ENCODE data around the gene TMEM184B.

TMEM184B gene

DNA sequence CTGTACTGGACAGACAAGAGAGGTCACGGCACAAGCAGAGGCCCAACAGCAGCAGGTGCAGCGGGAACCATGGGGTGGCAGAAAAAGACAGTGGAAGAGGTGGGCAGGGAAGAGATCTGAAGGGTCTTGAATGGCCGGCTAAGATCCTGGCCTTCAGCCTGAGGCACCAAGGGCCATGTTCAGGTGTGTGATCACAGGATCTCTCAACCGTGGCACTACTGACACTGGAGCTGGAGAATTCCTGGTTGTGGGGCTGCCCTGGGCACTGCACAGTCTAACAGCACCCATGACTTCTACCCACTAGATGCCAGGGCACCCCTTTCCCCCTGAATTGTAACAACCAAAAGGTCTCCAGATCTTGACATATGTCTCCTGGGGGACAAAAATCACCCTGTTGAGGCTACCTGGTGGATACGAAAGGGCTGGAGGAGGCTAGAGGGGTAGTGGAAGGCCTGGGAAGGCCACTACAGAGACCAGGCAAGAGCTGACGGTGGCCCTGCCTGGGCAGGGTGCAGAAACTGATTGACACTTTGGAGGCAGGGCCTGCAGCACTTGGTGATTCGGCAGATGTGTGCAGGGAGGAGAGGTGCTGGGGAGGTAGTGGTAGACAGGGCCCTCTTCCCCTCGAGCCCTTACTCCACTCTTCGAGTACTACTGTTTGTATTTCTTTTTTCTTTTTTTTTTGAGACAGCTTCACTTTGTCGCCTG is 36.1 kb upstream of the TMEM184B start:
- DNase-seq (ENCODE audit: low spot score): no peak

DNA sequence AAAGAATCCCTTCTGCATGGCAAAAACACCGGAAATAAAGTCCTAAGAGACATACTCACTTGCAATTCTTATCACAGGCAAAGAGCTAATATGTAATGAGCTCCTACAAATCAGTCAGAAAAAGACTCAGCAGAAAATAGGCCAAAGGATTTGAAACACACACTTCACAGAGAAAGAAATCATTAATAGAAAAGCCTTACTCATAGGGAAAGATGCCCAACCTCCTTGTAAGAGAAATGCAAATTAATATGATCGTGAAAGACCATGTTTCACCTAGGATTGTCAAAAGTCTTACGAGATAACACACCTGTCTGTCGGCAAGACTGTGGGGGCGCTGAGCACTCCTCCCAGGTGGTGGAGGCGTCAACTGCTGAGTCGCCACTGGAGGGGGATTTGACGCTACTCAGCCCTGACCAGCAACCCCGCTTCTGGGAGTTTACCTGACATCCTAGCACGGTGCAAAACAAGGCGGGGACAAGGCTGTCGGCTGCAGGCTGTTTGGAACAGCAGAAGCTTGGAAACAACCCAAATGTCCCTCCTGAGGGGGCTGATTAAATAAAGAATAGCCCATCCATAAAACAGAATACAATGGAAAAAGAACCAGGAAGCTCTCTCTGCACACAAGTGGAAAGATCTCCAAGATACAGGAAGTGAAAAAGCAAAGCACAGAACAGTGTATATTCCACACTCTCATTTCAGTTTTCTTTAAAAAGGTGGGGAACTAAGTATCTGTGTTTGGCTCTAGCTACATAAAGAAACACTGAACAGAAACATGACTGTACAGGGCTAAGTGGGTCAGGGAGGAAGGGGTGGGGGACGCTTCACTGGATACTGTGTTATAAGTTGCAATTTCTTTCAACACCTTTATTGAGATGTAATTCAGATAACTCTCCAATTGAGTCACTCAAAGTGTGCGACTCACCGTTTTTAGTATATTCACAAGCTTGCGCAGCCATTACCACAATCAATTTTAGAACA is 33.0 kb upstream of the TMEM184B start:
- DNase-seq (ENCODE audit: low spot score): no peak

DNA sequence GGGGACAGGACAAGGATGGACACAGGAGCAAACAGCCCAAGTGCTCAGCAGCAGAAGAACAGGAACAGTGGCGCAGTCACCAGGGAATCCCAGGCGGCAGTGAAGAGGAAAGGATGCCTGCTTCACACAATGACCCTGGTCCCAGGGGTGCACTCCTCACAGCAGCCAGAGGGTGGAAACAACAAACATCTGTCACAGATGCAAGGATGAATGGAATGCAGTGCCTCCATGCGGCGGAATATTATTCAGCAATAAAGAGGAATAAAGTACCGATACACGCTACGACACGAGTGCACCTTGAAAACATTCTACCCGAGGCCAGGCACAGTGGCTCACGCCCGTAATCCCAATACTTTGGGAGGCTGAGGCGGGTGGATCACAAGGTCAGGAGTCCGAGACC is 31.7 kb upstream of the TMEM184B start:
- no peak for DNase-seq (ENCODE audit: low spot score)

DNA sequence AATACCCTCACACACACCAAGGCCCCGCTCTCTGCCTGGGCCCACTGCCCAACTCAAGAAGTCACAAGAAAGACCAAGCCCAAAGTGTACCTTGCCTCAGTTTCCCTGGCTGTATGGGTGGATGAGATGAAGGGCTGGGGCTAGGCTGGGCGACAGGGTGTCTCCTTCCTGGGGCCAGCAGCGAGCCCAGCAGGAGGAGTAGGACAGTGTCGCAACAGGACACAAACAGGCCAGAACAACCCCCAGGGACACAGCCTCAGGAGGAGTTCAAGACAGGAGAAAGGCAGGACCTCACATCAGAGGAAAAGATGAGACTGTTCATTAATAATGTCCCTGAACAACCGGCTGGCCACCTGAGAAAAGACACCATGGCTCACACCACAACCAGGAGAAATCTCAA is 31.2 kb upstream of the TMEM184B start:
- no peak for DNase-seq (ENCODE audit: low spot score)

DNA sequence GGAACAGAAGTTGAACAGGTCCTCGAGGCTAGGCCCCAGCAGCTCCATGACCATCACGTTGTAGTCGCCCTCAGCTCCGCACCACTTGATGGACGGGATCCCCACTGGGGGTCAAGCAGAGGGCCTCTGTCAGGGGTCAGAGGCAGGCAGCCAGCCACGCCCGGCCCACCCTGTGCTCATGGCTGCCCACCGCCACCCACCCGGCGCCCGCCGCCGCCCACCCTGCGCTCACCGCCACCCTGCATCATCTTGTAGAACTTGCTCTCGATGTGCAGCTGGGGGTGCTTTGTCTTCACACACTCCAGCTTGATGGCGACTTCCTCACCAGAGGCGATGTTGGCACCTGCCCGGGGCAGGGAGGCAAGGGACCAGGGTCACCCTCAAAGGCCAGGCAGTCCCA is 30.1 kb upstream of the TMEM184B start:
- DNase-seq (ENCODE audit: low spot score): no peak

DNA sequence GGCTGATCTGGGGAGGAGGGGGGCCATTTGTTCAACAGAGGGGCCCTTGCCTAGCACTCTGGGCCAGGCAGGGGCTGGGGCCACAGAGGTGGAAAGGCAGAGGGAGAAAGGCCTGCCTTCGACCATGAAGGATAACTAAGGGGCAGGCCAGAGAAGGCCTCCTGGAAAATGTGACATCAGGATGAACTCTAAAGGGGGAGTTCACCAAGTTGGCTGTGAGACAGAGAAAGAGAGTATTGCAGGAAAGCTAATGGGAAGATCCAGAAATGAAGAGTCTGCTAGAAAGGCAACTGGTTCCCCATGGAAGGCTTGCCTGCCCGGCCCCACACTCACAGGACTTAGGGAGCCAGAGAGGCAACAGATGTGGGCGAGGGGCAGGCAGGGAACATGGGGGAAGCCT is 28.1 kb upstream of the TMEM184B start:
- DNase-seq (ENCODE audit: low spot score): no peak

DNA sequence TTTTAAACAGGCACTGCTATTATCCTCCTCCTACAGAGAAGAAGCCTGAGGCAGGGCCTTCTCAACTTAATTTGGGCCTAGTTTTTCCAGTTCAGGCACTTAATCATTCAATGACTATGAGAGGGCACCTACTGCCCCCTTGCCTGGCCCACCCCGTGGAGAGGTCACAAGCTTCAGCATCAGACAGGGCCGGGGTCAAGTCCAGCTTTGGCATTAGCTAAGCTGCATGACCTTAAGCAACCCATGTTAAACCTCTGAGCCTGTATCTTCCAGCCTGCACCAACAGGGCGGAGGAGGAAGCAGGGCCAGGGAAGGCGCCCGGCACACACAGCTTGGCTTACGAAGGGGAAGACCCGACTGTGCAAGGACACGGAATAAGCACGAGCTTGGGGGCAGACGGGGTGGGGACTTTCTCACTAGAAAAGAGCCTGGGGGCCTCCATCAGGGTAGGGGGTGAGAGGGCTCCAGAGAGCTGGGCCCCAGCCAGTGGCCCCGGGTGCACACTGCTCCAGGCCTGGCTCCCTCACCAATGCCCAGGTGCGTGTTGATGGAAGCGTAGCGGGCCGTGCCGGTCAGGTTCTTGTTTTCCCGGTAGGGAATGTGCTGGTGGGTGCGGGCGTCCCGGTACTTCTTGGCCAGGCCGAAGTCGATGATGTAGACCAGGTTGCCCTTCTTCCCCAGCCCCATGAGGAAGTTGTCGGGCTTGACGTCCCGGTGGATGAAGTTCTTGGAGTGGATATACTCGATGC is 27.6 kb upstream of the TMEM184B start:
- DNase-seq (ENCODE audit: low spot score): no peak

DNA sequence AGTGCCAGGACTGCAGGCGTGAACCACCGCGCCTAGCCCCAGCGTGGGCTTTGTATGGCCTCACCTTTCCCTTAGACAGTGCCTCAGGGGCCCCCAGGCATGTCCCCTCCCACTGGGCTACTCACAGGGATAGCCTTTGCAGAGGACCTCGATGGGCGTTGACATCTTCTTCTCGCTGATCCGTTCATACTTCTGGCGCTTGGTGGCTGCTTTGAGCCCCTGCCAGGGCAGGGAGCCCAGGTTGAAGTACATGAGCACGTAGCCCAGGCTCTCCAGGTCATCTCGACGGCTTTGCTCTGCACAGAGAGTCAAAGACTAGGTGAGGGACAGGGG is 26.9 kb upstream of the TMEM184B start:
- no peak for DNase-seq (ENCODE audit: low spot score)

DNA sequence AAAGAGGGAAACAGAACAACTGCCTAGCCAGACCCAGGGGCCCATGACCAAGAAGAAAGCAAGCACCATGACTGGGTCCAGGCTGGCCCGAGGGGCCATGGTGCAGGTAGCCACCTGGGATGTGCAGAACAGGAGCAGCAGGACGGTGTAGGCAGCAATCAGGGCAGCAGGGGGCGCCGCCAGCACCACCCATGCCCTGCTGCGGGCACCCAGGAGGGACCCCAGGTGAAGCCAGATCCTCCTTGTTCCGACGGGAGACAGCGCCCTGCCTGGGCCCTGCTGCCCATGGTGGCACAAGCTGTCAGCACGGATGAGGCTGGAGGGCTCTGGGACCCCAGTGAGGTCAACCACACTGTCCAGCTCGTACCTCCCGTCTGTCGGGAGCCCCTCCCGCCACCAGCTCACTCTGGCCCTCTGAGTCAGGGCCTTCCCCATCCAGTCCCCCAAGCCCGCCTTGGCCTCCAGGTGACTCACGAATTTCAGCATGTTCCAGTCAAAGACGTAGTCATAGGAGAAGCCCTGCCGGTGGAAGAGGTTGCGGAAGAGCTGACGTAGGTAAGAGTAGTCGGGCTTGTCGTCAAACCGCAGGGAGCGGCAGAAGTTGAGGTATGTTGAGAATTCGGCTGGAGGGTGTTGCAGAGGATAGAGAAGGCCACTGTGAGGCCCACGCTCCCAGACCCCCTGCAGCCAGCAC is 25.6 kb upstream of the TMEM184B start:
- DNase-seq (ENCODE audit: low spot score): no peak

DNA sequence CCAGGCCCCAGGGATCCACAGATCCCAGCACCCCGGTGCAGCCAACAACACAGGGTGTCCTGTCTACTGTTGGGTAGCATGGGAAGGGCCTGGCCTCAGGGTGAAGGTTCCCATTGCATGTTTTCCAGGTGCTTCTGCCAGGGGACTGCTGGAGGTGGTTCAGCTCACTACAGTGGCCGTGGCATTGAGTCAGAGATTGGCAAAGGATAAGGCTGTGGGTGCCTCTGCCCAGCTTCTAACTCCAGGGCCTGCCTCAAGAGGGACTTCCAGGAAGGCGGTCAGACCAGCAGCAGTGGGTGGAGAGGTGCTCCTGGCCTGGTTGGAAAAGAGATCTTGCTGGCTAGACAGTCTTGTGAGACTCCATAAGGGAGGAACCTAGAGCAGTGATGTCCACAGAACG is 23.6 kb upstream of the TMEM184B start:
- no peak for DNase-seq (ENCODE audit: low spot score)

DNA sequence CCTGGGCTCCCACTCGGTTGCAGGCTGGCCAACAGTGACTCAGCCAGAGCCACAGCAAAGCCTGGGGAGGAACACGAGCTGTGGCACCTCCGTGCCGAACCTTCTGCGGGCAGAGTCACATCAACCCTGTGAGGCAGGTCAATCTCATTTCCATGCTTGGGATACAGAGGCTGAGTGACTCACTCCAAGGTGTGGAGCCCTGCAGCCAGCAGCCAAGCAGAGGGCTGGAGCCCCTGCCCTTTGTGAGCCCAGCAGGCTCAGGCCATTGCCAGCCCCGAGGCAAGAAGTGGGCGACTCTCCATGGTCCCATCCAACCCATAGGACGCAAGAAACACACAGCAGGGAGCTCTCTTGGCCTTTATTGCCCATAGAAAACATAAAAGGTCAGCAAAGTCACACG is 23.1 kb upstream of the TMEM184B start:
- DNase-seq (ENCODE audit: low spot score): no peak

DNA sequence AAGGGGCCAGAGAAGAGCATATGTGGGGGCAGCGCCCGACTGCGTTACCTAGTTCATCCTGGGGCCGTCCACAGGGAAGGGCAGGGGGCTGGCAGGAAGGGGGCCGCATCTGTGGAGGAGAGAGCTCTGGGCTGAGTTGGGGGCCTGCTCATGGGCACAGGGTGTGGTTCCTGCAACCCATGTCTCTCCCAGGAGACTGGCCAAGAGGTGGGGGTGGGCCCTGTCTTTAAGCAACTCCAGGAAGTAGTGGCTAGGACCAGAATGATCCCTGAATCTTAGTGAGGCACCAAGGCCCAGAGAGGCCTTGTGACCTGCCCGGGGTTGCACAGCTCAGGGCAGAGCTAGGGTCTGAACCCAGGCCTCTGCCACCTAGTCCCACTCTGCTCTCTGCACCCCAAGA is 22.5 kb upstream of the TMEM184B start:
- DNase-seq (ENCODE audit: low spot score): no peak

DNA sequence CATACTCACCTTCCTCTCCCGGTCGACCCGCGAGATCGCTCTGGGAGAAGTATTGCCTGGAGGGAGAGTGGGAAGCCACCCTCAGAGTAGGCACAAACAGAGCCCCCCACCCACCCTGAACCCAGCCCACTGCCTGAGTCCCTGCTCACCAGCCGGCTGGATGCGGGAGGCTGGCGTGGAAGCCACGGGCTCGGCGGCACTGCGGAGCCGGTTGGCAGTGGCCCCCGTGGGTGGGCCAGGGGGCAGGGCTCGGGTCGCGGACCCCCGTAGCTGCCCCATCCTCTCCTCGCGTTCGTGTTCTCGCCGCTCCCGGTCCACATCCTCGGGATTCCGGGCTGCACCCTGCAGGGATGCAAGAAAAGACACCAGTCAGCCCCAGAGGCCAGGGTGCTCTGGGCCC is 21.4 kb upstream of the TMEM184B start:
- DNase-seq (ENCODE audit: low spot score): no peak

DNA sequence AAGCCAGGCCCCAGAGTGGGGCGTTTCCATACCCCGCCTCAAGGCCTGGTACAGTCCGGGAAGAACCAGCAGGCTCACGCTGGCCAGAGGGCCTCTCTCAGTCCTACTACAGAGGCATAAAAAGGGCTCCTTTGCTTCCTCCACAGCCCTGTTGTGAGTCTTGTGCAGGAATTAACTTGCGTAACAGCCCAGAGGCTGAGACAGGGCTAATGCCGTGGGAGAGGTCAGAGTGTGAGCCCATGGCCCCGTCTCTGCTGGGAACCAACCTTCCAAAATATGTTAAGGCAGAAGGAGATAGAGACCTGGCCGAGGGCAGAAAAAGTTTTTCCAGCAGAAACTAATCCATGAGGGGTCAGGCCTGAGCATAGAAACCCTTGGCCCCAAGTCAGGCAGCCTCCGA is 19.9 kb upstream of the TMEM184B start:
- no peak for DNase-seq (ENCODE audit: low spot score)

DNA sequence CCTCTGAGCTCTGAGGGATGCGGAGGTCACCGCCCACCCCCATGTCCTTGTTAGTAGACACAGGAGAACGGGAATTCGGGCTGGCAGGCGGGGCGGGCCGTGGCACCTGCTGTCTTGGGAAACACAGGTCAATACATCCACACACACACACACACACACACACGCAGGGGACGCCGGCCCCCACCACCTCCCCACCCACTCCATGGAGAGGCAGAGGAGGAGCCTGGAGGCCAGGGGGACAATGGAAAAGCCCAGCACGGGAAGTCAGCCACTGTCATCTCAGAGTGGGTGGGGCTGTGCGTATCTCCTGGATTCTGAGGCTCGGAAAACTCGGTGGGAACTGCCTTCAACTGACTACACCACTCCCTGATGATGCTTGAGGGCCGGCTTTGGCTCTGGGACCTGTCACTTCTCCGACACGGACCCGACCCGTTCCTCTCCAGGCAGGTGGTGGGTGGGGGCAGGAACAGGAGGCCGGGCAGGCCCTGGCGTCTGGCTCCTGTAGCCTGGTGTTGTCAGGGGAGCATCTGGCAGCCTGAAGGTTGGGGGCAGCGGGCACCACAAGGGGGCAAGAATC is 18.5 kb upstream of the TMEM184B start:
- no peak for DNase-seq (ENCODE audit: low spot score)

DNA sequence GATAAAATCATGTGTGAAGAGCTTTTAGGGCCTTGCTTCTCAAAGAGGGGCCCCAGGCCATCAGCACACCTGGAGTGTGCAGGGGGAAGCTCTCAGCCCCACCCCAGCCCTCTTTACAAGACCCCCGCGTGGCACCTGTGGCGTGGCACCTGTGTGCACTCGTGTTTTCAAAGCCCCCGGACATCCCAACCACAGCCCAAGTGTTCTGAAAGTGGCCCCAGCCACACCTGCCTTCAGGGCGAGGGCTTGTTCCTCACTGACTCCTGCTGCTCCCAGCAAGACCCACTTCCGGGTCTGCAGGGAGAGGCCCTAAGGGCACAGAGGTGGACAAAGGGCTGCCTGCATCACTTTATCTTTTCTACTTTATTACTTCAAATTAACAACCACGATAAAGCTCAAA is 17.5 kb upstream of the TMEM184B start:
- DNase-seq (ENCODE audit: low spot score): no peak

DNA sequence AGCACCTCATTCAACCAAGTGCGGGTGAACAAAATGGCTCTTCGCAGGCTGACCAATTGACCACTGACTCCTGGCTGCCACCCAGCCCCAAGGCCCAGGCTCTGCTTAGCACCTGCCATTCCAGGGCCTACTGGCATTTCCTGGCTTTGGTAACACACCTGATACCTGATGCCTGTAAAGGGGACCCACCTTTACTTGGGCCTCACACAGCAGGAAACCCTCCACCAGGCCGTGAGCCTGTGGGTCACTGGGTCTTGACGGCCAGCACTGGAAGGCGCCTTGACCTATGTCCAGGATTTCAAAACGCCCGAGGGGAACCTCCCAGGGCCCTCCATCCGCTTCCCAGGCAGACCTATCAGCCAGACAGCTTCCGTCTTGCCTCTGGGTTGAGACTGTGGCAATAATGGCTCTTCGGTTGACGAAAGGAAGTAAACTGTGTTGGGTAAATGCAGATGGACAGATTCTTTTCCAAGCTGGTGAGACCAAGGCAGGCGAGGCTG is 16.8 kb upstream of the TMEM184B start:
- no peak for DNase-seq (ENCODE audit: low spot score)

DNA sequence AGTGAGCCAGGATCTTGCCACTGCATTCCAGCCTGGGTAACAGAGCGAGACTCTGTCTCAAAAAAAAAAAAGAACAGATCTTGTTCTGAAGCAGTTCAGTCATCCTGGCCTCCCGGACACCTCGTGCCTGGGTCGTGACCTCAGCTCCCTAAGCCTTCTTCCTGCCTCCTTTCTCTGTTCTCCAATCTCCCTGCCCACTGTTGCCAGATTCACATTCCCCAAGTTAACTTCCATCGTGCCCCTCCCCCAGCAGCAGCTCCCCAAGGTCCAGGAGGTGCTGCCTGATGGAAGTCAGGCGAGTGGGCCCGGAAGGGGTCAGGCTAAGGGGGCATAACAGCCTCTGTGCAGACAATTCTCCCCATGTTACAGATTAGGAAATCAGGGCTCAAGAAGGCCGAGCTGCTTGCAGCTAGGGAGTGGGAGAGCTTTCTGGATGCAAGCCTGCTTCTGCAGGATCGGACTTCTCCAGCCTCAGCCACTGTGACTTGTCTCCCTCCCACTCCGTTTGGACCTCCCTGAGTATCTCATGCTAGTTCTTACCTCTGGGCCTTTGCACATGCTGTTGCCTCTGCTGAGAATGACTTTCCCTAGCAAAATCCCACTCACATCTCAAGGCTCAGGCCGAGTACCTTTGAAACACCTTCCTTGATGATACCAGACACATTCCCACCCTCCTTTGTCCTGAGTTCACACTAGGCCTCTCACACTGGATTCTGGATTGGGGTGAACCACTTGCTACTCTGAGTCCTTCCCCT is 14.3 kb upstream of the TMEM184B start:
- no peak for DNase-seq (ENCODE audit: low spot score)

DNA sequence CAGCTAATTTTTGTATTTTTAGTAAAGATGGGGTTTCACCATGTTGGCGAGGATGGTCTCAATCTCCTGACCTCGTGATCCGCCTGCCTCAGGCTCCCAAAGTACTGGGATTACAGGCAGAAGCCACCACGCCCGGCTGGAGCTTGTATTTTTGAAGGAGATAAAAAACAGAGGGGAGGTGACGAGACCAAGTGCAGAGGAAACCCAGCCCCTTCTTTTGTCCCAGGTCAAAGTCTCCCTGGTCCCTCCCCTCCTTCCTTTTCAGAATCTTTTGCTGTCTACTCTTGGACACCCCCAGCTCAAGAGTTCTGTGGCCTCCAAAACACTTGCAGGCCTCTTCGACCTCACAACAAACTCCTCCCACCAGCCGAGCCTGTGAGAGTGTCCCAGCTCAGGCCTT is 12.2 kb upstream of the TMEM184B start:
- DNase-seq (ENCODE audit: low spot score): no peak

DNA sequence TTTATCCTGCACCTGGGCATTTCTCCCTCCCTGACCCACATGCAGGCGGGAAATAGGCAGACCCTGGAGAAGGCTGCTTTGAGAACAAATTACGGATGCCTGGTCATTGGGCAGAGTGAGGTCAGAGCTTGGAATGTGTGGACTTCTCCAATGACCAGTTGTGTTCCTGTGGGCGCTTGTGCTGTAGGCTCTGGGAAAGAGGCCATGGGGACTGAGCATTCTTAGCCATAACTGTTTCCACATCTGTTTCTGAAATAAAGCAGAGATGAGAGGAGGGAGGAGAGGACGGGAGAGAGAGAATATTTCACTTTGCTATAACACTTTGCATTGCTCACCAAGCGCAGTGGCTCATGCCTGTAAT is 11.2 kb upstream of the TMEM184B start:
- no peak for DNase-seq (ENCODE audit: low spot score)

DNA sequence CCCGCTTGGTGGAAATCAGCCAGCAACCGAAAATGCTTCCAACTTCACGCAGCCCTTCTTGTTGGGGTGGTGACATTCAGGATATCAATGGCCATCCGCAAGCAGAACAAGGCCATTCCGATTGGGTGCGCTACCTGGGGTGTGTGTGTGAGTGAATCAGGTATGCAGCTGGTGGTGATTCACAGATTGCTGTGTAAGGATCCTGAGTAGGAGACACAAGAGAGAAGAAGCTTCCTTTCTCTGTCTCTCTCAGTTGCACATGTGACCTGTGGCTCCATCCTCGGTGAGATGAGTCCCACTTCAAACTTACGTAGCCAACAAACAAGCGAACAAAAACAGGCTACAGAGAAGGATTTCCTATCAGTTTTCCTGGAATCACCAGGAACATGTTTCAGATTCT is 9.6 kb upstream of the TMEM184B start:
- no peak for DNase-seq (ENCODE audit: low spot score)

Measured in putamen (tissue), 1 donor.